Endothelial cell of umbilical vein (primary cell): ENCODE results near the gene DIPK1A. TPM values are rescaled to one million over a fixed set of nuclear protein-coding genes. Genes with fewer than 3 reads are reported as not detected.

ENCODE experiments used
- BruUV-seq: library from RNA; stranded (reverse); fragments of 400-500 nt; replicated peaks from 2 replicates; lab custom pipeline; 2021; lab: Mats Ljungman, UMichigan
- CTCF ChIA-PET: fragments of 300-600, 350-600 bp; sonication (Branson Sonifier 250); formaldehyde crosslinking; loops from one replicate; lab custom pipeline; 2021; ENCODE audit warnings: antibody characterized with exemption, inconsistent platforms; lab: Charles Lee
- POLR2A ChIA-PET: fragments of 300-600, 350-600 bp; sonication (Branson Sonifier 250); formaldehyde crosslinking; loops from one replicate; lab custom pipeline; 2021; ENCODE audit warnings: antibody characterized with exemption, inconsistent platforms; lab: Charles Lee
- DNase-seq: peaks from one replicate; pipeline ENCODE4 v3.0.0-alpha.2; 2011; ENCODE audit warnings: low read depth, low spot score
- FAIRE-seq: peaks from 2 replicates; lab custom pipeline; 2011; peaks lifted over from hg19 to GRCh38; lab: Jason Lieb, UNC
- H2AFZ ChIP-seq: 2 replicates; pipeline ENCODE4 v1.6.0; 2012; ENCODE audit warnings: low read depth, low read length, control low read depth, inconsistent platforms
- H3K27ac ChIP-seq: 2 replicates; pipeline ENCODE4 v1.5.1; 2011; ENCODE audit warnings: low read depth, mild to moderate bottlenecking, control low read depth, low read length, moderate library complexity; ENCODE audit not compliant: insufficient read depth
- H3K27me3 ChIP-seq, 2 experiments: 2 replicates each; pipeline versions ENCODE4 v1.6.0 to v1.6.1; 2011; ENCODE audit warnings: low read length in 2 of 2, mixed read lengths in 1 of 2; ENCODE audit not compliant: control insufficient read depth in 2 of 2, insufficient read depth in 2 of 2
- H3K36me3 ChIP-seq, 2 experiments: 2 replicates in 1 of 2; 3 replicates in 1 of 2; pipeline ENCODE4 v1.5.1; 2011; ENCODE audit warnings: low read length in 2 of 2, mild to moderate bottlenecking in 1 of 2, moderate library complexity in 1 of 2; ENCODE audit not compliant: control insufficient read depth in 2 of 2, insufficient read depth in 2 of 2; ENCODE audit errors: extremely low read depth in 1 of 2
- H3K4me1 ChIP-seq: 3 replicates; pipeline ENCODE4 v1.5.1; 2011; ENCODE audit warnings: mild to moderate bottlenecking, low read length; ENCODE audit not compliant: control insufficient read depth, insufficient read depth; ENCODE audit errors: extremely low read depth
- H3K4me2 ChIP-seq: 2 replicates; pipeline ENCODE4 v1.6.1; 2011; ENCODE audit warnings: low read length, control low read depth, mixed read lengths; ENCODE audit not compliant: insufficient read depth
- H3K4me3 ChIP-seq, 3 experiments: fragments of 200-600 bp in 1 of 3; sonication (generic), shearing (Covaris generic) in 1 of 3; replicated peaks in 1 of 3; 2 replicates each; pipeline ENCODE4 v1.5.1; 2011 to 2016; ENCODE audit warnings: control low read depth in 3 of 3, low read length in 3 of 3, mild to moderate bottlenecking in 2 of 3, inconsistent platforms in 1 of 3, low read depth in 1 of 3, moderate library complexity in 1 of 3; ENCODE audit not compliant: insufficient read depth in 1 of 3
- H3K79me2 ChIP-seq: 2 replicates; pipeline ENCODE4 v1.6.0; 2012; ENCODE audit warnings: low read length, inconsistent platforms; ENCODE audit not compliant: control insufficient read depth, insufficient read depth
- H3K9ac ChIP-seq: replicated peaks from 2 replicates; pipeline ENCODE3; 2011; ENCODE audit warnings: low read length, control low read depth; ENCODE audit not compliant: insufficient read depth; ENCODE audit errors: extremely low read depth
- H3K9me1 ChIP-seq: replicated peaks from 3 replicates; pipeline ENCODE4 v1.6.0; 2011; ENCODE audit warnings: mild to moderate bottlenecking, low read length; ENCODE audit not compliant: control insufficient read depth, insufficient read depth; ENCODE audit errors: extremely low read depth
- H3K9me3 ChIP-seq: replicated peaks from 2 replicates; pipeline ENCODE4 v1.5.1; 2012; ENCODE audit warnings: low read length, inconsistent platforms; ENCODE audit not compliant: control insufficient read depth, insufficient read depth
- H4K20me1 ChIP-seq: replicated peaks from 2 replicates; pipeline ENCODE3; 2011; ENCODE audit warnings: mild to moderate bottlenecking, low read length; ENCODE audit not compliant: control insufficient read depth, insufficient read depth; ENCODE audit errors: extremely low read depth
- EZH2 ChIP-seq: IDR thresholded peaks from 2 replicates; pipeline ENCODE4 v1.6.1; 2012; ENCODE audit warnings: borderline replicate concordance, low read depth, mild to moderate bottlenecking, moderate library complexity, low read length, inconsistent platforms; ENCODE audit not compliant: severe bottlenecking
- FOS ChIP-seq: IDR thresholded peaks from 2 replicates; pipeline ENCODE4 v1.6.1; 2011; ENCODE audit warnings: mild to moderate bottlenecking, low read length, moderate library complexity, borderline replicate concordance; ENCODE audit not compliant: insufficient read depth
- GATA2 ChIP-seq: IDR thresholded peaks from 2 replicates; pipeline ENCODE4 v1.7.0; 2011; ENCODE audit warnings: low read depth, mild to moderate bottlenecking, moderate library complexity, mixed read lengths, low read length; ENCODE audit not compliant: insufficient read length, insufficient read depth
- JUN ChIP-seq: IDR thresholded peaks from 2 replicates; pipeline ENCODE4 v1.6.1; 2011; ENCODE audit warnings: borderline replicate concordance, low read depth; ENCODE audit not compliant: insufficient read length, insufficient read depth
- MYC ChIP-seq: IDR thresholded peaks from one replicate; pipeline ENCODE4 v1.6.1; 2011; ENCODE audit warnings: mild to moderate bottlenecking, low read depth, low read length
- POLR2A ChIP-seq: IDR thresholded peaks from 2 replicates; pipeline ENCODE4 v1.6.1; 2012; ENCODE audit warnings: low read depth, mild to moderate bottlenecking, control low read depth, low read length
- POLR2AphosphoS5 ChIP-seq: IDR thresholded peaks from 2 replicates; pipeline ENCODE4 v1.6.1; 2012; ENCODE audit warnings: low read depth, mild to moderate bottlenecking, control low read depth, low read length, moderate library complexity; ENCODE audit not compliant: insufficient read depth
- dilution Hi-C: fragments of 300-500 bp; cut with MboI; formaldehyde crosslinking; loops from one replicate; pipeline ENCODE4 v1.15.0; 2019; ENCODE audit warnings: low sequenced_read_pairs; ENCODE audit not compliant: extremely low pct_ligation_motif_present
- intact Hi-C: fragments of 100-400 bp; cut with micrococcal nuclease; formaldehyde crosslinking; loops from one replicate; pipeline ENCODE4 v1.10.0; 2022
- polyA plus RNA-seq, 4 experiments: library from polyadenylated mRNA; depleted of rRNA in 3 of 4; stranded (reverse) in 3 of 4; unstranded in 1 of 4; fragments of >200 nt; gene quantifications; 2 replicates each; pipeline versions ENCODE4 v1.2.1 to v1.2.3, GENCODE V29; 2011 to 2012; ENCODE audit warnings: missing spikeins in 1 of 4
- total RNA-seq: library from RNA; stranded (reverse); gene quantifications from 2 replicates; pipeline ENCODE4 v1.2.3, GENCODE V29; 2021
- TF ChIP-seq, protein P1 (sequence below): IDR thresholded peaks from 2 replicates; pipeline ENCODE4 v1.6.1; 2011; ENCODE audit not compliant: insufficient read depth, insufficient read length
- TF ChIP-seq, protein P2 (sequence below), 2 donors: IDR thresholded peaks; 1 replicate in 1 of 2; 2 replicates in 1 of 2; pipeline ENCODE4 v1.5.1; 2011; ENCODE audit warnings: low read length in 2 of 2, mild to moderate bottlenecking in 2 of 2, moderate library complexity in 2 of 2, control low read depth in 1 of 2, inconsistent platforms in 1 of 2, low read depth in 1 of 2; ENCODE audit not compliant: insufficient read depth in 1 of 2; ENCODE audit errors: extremely low read depth in 1 of 2

The DIPK1A gene
- total and polyA plus RNA-seq, 2 donors (not counting 3 experiments of a cell fraction or from before 2014, with no cell fraction given) = 0.25 to 0.93 TPM

DNA sequence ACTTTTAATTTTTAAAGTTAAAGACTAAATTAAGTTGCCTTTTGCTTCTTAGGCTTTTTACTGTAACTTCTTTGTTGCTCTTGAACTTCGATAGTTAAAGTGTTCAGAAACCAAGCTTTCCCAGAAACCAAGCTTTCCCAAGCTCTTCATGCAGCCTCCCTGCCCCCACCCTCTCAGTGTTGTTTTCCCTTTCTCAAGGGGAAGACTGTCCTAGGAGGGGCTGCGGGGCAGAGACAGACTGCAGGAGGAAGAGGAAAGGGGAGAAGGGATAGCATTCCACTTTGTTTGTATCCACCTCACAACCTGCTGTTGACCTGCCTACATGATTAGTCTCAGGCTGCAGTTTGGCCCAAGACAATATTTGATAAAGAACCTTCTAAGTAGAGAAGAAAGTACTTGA lies 39.0 kb upstream of the DIPK1A start:
- DNase-seq (no peak), FAIRE-seq (no peak)
- no peaks in the 10 kb centered on the region for H3K4me1 ChIP-seq
- no peaks in the 10 kb centered on the region for H3K9me3 ChIP-seq
- TF ChIP-seq, protein P1, sequence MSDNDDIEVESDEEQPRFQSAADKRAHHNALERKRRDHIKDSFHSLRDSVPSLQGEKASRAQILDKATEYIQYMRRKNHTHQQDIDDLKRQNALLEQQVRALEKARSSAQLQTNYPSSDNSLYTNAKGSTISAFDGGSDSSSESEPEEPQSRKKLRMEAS = no peak
- TF ChIP-seq POLR2AphosphoS5 (no peak), JUN (no peak), MYC (no peak), GATA2 (no peak), POLR2A (no peak), EZH2 (no peak), FOS (no peak)
- TF ChIP-seq, protein P2, sequence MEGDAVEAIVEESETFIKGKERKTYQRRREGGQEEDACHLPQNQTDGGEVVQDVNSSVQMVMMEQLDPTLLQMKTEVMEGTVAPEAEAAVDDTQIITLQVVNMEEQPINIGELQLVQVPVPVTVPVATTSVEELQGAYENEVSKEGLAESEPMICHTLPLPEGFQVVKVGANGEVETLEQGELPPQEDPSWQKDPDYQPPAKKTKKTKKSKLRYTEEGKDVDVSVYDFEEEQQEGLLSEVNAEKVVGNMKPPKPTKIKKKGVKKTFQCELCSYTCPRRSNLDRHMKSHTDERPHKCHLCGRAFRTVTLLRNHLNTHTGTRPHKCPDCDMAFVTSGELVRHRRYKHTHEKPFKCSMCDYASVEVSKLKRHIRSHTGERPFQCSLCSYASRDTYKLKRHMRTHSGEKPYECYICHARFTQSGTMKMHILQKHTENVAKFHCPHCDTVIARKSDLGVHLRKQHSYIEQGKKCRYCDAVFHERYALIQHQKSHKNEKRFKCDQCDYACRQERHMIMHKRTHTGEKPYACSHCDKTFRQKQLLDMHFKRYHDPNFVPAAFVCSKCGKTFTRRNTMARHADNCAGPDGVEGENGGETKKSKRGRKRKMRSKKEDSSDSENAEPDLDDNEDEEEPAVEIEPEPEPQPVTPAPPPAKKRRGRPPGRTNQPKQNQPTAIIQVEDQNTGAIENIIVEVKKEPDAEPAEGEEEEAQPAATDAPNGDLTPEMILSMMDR (IDR thresholded peaks at IDR 0.05; ENCODE audit: extremely low read depth in 1 of 2, insufficient read depth in 1 of 2, low read depth in 1 of 2, low read length in 2 of 2) = no peak
- CTCF ChIA-PET = interaction anchor here (1.2 to 2.2 kb wide), 4 partner anchors 13 to 182 kb away, joined by 3 to 11 read pairs (median 4); no protein-coding TSS in a partner anchor
- no peaks in the 10 kb centered on the region for H3K36me3 ChIP-seq
- no TSS peak for BruUV-seq
- intact Hi-C loops = no loop called here
- H3K4me3 ChIP-seq = no peak overlapping the region
- POLR2A ChIA-PET = no interaction called here
- H3K79me2 ChIP-seq = no peaks in the 10 kb centered on the region
- H2AFZ ChIP-seq = no peak overlapping the region
- no peak overlapping the region for H3K27ac ChIP-seq
- H4K20me1 ChIP-seq = no peaks in the 10 kb centered on the region
- H3K27me3 ChIP-seq = peaks cover 20 to 26% of the 10 kb centered on the region in 2 experiments
- H3K4me2 ChIP-seq = no peak overlapping the region
- dilution Hi-C loops = no loop called here
- no peaks in the 10 kb centered on the region for H3K9me1 ChIP-seq
- H3K9ac ChIP-seq = no peak overlapping the region
